Thoracic aorta (tissue), 2 donors: Measurements from ENCODE around the gene ZFYVE28. TPM values are rescaled to one million over a fixed set of nuclear protein-coding genes. Genes with fewer than 3 reads are reported as not detected.

Experiments used
- ATAC-seq: fragments of 150-250 bp; one replicate; pipeline ENCODE4 v1.8.0; 2017; ENCODE audit warnings: low read depth; ENCODE audit not compliant: insufficient number of reproducible peaks, low FRiP score
- DNase-seq: peaks from one replicate; pipeline ENCODE4 v3.0.0-alpha.2; 2020; ENCODE audit warnings: low spot score
- H3K27ac ChIP-seq, 2 donors: fragments of 200-600 bp; sonication (generic); 1 replicate in 1 of 2; 2 replicates in 1 of 2; pipeline ENCODE4 v1.5.1; 2016; ENCODE audit warnings: mild to moderate bottlenecking in 2 of 2, moderate library complexity in 2 of 2
- H3K27me3 ChIP-seq: fragments of 200-600 bp; sonication (generic); replicated peaks from 2 replicates; pipeline ENCODE4 v1.6.0; 2016; ENCODE audit warnings: mild to moderate bottlenecking; ENCODE audit not compliant: insufficient read depth
- H3K36me3 ChIP-seq: fragments of 200-600 bp; sonication (generic); one replicate; pipeline ENCODE4 v1.5.1; 2016
- H3K4me1 ChIP-seq, 2 donors: fragments of 200-600 bp; sonication (generic); 1 replicate in 1 of 2; 2 replicates in 1 of 2; pipeline versions ENCODE4 v1.5.1 to v1.6.0; 2016; ENCODE audit warnings: low read depth in 2 of 2, mild to moderate bottlenecking in 1 of 2; ENCODE audit not compliant: control insufficient read depth in 1 of 2
- H3K4me3 ChIP-seq: fragments of 200-600 bp; sonication (generic); 2 replicates; pipeline ENCODE4 v1.5.1; 2016; ENCODE audit warnings: mild to moderate bottlenecking
- H3K9me3 ChIP-seq: fragments of 200-600 bp; sonication (generic); 2 replicates; pipeline ENCODE4 v1.5.1; 2016
- total RNA-seq, 2 donors: library from RNA; depleted of rRNA; stranded (reverse); fragments of >200 nt; gene quantifications; one replicate each; pipeline versions ENCODE4 v1.1.0 to v1.2.3, GENCODE V29; 2016
- TF ChIP-seq, protein P1 (sequence below): fragments of 200-600 bp; sonication (generic); IDR thresholded peaks from one replicate; pipeline ENCODE4 v1.5.1; 2019; ENCODE audit warnings: antibody characterized with exemption

ZFYVE28 gene
- total RNA-seq, 2 donors from 2014 or later = 11.5 to 20.2 TPM

DNA sequence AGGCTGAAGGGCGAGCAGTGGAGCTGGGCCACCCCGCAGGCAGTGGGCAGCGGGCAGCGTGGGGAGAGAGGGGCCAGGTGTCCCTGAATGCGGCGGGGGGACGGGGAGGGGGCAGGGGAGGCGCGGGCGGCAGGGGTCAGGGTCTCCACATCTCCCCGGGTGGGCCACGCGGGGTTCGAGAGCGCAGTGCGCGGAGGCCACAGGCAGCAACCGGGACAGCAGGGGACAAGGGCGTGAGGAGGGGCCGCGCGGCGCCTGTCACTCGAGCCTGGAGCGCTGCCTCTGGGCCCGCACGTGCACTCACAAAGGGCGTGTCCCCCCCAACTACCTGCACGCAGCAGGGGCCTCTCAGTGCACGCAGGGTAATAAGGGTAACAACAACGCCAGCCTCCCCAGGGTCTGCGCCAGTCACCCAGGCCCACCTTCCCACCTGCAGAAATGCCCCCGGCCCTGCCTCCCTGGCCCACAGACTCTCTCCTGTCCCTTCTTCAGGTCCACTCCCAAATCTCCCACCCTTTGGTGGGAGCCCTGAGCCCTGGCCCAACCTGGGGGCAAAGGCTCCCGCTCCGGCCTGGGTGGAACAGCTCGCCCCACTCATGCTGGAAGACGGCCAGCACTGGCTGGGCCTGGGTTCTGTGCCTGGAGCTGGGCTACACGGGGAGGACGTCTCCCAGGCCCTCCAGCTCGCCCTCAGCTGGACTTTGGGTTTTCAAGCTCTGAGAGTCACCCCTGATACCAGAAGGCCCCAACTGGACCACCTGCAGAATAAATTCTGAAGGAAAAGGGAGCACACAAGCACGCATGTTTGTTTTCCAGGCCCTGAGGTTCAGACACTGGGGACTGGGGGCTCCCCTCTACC, 53.2 kb downstream of the ZFYVE28 start:
- ATAC-seq (no peak), DNase-seq (no peak)
- Histone ChIP-seq H3K9me3 (no peaks in the 10 kb centered on the region), H3K27ac (no peak overlapping the region), H3K4me1 (peaks cover 2 to 10% of the 10 kb centered on the region in 2 donors), H3K36me3 (no peaks in the 10 kb centered on the region), H3K4me3 (peak overlapping the region; percentile 81), H3K27me3 (no peaks in the 10 kb centered on the region)
- TF ChIP-seq, protein P1, sequence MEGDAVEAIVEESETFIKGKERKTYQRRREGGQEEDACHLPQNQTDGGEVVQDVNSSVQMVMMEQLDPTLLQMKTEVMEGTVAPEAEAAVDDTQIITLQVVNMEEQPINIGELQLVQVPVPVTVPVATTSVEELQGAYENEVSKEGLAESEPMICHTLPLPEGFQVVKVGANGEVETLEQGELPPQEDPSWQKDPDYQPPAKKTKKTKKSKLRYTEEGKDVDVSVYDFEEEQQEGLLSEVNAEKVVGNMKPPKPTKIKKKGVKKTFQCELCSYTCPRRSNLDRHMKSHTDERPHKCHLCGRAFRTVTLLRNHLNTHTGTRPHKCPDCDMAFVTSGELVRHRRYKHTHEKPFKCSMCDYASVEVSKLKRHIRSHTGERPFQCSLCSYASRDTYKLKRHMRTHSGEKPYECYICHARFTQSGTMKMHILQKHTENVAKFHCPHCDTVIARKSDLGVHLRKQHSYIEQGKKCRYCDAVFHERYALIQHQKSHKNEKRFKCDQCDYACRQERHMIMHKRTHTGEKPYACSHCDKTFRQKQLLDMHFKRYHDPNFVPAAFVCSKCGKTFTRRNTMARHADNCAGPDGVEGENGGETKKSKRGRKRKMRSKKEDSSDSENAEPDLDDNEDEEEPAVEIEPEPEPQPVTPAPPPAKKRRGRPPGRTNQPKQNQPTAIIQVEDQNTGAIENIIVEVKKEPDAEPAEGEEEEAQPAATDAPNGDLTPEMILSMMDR = no peak

GRCh38 chr4:2364654-2365053, 53.8 kb downstream of the ZFYVE28 start:
- ATAC-seq (no peak), DNase-seq (no peak)
- TF ChIP-seq, protein P1 = no peak
- Histone ChIP-seq H3K36me3 (no peaks in the 10 kb centered on the region), H3K27me3 (no peaks in the 10 kb centered on the region), H3K9me3 (no peaks in the 10 kb centered on the region), H3K4me3 (peak overlapping the region; percentile 81), H3K27ac (no peak overlapping the region), H3K4me1 (peaks cover 2 to 10% of the 10 kb centered on the region in 2 donors)

GRCh38 chr4:2363951-2364653, 54.3 kb downstream of the ZFYVE28 start:
- H3K4me1 ChIP-seq = peaks cover 2 to 10% of the 10 kb centered on the region in 2 donors
- H3K36me3 ChIP-seq = no peaks in the 10 kb centered on the region
- H3K9me3 ChIP-seq = no peaks in the 10 kb centered on the region
- no peaks in the 10 kb centered on the region for H3K27me3 ChIP-seq
- no peak for ATAC-seq
- H3K27ac ChIP-seq = no peak overlapping the region
- DNase-seq = no peak
- TF ChIP-seq, protein P1 = no peak
- H3K4me3 ChIP-seq = peak overlapping the region; percentile 81

GRCh38 chr4:2363056-2363721, 55.3 kb downstream of the ZFYVE28 start:
- Histone ChIP-seq H3K4me1 (peaks cover 2 to 10% of the 10 kb centered on the region in 2 donors), H3K27ac (no peak overlapping the region), H3K27me3 (no peaks in the 10 kb centered on the region), H3K9me3 (no peaks in the 10 kb centered on the region), H3K4me3 (no peak overlapping the region), H3K36me3 (no peaks in the 10 kb centered on the region)
- no peak for ATAC-seq
- TF ChIP-seq, protein P1 = no peak
- no peak for DNase-seq
